Thyroid gland (tissue), 4 donors: ENCODE results near the gene SLC51A.

Source experiments
- POLR2A ChIP-seq, 2 donors: fragments of 450-650 bp; IDR thresholded peaks; one replicate each; pipeline ENCODE4 v1.6.1; 2017; ENCODE audit warnings: antibody characterized with exemption in 2 of 2, mild to moderate bottlenecking in 2 of 2, moderate library complexity in 1 of 2
- TF ChIP-seq, protein P1 (sequence below), 6 experiments: fragments of 200-600 bp in 3 of 6; fragments of 450-650 bp in 3 of 6; sonication (generic) in 3 of 6; IDR thresholded peaks; one replicate each; pipeline ENCODE4 v1.5.1; 2016 to 2019; ENCODE audit warnings: antibody characterized with exemption in 6 of 6, mild to moderate bottlenecking in 2 of 6, inconsistent platforms in 1 of 6, moderate library complexity in 1 of 6

DNA sequence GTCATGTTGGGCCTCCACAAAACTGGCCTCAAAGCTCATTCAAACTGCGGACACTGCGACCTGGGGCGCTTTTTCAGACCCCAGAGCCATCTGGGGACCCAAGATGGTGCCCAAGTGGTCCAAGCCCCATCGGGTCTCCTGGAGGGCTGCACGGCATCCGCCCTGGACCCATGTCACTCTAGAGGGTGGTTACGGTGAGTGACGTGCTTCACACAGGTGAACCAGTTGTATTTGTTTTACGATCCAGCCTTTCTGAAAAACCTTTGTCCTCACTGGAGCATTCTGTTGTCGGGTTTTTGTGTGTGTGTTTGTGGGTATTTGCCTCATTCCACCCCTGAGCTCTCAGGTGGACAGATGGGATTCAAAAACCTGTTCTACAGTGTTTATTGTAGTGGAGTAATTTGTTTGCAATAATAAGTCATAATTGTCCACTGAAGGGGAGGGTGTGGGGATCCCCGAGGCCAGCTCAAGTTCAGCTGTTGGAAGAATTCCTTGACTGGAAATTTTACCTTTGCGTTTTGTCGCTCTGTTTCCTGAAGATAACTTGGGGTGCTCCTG lies 1.9 kb downstream of the SLC51A start:
- TF ChIP-seq, protein P1, sequence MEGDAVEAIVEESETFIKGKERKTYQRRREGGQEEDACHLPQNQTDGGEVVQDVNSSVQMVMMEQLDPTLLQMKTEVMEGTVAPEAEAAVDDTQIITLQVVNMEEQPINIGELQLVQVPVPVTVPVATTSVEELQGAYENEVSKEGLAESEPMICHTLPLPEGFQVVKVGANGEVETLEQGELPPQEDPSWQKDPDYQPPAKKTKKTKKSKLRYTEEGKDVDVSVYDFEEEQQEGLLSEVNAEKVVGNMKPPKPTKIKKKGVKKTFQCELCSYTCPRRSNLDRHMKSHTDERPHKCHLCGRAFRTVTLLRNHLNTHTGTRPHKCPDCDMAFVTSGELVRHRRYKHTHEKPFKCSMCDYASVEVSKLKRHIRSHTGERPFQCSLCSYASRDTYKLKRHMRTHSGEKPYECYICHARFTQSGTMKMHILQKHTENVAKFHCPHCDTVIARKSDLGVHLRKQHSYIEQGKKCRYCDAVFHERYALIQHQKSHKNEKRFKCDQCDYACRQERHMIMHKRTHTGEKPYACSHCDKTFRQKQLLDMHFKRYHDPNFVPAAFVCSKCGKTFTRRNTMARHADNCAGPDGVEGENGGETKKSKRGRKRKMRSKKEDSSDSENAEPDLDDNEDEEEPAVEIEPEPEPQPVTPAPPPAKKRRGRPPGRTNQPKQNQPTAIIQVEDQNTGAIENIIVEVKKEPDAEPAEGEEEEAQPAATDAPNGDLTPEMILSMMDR (IDR thresholded peaks at IDR 0.05) = no peak
- TF ChIP-seq POLR2A (IDR thresholded peaks at IDR 0.05) = no peak
